ENCODE data around the gene ITGB1BP2.
"Not testable (repeated sequence)": the region's sequence is repeated elsewhere in the genome, so short reads cannot be mapped to it uniquely, and the experiment has no call there.

ITGB1BP2 gene

DNA sequence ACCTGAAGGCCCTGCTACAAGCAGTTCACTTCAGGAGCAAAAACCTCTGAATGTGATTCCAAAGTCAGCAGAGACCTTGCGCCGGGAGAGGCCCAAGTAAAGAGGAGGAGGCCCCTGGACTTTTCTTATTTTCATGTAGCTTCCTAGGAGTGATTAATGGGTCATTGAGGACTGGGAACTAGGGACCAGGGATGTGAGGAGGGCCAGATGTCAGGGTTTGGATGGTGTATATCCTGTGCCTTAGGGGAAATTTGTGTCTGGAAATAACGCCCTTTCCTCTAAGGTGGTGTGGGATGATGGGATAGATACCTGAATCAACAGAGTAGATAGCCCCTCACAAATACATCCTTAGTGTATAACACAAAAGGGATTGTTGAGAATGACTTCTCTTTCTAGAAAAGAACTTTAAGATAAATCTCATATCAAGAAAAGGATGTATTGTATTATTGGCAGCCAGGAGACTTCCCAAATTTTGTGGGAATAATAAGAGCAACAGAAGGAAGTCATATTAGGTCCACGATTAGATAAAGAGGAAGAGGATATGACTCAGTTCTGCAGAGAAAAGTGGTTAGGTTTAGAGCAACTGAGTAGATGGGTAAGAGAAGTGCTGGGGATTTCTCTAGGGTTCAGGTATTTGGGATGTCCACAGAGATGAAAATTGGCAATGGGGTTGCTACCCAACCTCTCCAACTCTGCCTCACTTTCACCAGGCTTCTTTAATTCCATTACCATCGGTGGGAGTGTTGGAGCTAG lies 1.1 kb downstream of the ITGB1BP2 start:
- DNase-seq (ENCODE audit: low read depth) = no peak

DNA sequence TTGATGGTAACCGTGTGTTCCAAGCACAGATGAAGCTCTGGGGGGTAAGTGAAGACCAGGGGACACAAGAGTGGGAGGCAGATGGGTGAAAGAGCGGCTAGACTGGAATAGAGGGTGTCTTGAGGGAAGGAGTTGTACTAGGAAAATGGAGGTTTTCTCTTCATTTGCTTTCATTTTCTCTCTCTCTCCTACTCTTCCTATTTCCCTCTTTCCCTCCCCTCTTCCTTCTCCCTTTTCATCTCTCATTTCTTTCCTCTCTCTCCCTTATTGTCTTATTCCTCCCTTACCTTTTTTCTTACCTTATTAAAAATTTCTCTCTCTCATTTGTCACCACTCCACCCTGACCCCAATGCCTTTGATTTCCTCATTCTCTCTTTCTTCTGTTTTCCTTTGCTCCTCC lies 3.0 kb downstream of the ITGB1BP2 start:
- no peak for DNase-seq (ENCODE audit: low read depth)

DNA sequence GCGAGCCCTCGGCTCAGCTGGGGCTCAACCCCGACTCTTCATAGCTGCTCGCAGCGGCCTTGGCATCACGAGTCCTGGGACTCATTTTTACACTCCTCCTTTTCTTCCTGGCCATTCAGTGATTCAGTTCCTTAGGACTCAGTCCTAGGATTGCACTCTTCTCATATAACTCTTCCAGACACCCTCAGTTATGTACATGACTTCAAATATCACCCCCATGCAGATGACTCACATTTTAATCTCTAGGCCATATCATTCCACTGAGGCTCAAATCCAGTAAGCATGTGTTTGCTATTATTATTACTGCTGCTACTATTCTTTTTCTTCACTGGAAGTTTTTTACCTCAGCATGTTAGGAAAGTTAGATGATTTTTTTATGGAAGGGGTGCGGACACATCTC lies 14.4 kb downstream of the ITGB1BP2 start:
- no peak for DNase-seq (ENCODE audit: low read depth)

DNA sequence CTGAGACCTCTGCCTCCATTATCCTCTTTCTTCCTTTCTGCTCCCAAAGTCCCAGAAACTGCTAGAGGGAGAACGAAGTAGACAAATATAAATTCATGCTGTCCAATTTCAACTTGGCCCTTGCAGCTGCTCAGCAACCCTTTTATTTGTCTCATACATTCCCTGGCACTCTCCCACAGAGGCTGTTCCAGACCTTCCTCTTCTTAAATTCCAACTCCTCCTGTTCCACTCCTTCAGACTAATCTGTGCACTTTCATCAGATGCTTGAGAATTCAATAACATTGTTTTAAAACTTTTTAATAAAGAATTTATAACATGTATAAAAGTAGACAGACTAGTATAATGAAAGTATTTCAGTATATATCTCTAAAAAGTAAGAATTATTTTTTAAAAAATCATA lies 15.4 kb downstream of the ITGB1BP2 start:
- not testable (repeated sequence) for DNase-seq (ENCODE audit: low read depth)

DNA sequence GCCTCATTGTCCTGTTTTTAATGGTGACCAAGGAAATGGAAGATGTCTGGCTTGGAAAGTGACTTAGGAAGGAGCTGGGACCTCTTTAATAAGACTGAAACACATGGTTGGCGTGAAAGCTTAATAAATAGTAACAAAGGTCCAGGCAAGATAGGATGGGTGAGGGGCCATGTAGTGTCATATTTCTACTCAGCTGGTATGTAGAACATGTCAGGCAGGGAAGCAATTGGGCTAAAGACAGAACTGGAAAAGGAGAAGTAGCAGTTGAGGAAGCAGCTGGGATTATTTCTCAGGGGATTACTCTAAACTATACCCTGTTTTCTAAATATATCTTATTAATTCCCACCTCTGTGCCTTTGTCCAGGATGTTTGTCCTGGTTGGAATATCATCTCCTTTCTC lies 18.6 kb downstream of the ITGB1BP2 start:
- no peak for DNase-seq (ENCODE audit: low read depth)

DNA sequence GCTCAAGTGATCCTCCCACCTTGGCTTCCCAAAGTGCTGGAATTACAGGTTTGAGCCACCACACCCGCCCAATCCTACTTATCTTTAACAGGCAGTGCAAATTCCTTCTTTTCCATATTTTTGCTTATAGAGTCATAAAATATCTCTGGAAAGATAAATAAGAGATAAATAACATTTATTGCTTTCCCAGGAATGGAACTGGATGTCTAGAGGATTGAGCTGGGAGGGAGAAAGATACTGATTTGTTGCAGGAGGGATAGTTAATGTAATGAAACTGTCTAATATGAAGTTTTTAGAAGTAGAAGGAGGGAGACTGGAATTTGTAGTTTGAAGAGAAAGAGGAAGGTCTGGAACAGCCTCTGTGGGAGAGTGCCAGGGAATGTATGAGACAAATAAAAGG lies 20.2 kb downstream of the ITGB1BP2 start:
- DNase-seq (ENCODE audit: low read depth) = no peak

DNA sequence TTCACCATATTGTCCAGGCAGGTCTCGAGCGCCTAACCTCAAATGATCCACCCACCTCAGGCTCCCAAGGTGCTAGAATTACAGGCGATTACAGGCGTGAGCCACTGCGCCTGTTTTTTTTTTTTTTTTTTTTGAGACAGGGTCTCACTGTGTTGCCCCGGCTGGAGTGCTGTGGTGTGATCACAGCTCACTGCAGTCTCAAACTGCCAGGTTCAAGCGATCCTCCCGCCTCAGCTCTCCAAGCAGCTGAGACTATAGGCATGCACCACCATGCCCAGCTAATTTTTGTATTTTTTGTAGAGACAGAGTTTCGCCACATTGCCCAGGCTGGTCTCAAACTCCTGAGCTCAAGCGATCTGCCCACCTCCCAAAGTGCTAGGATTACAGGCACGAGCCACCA lies 22.9 kb downstream of the ITGB1BP2 start:
- DNase-seq (ENCODE audit: low read depth) = not testable (repeated sequence)

DNA sequence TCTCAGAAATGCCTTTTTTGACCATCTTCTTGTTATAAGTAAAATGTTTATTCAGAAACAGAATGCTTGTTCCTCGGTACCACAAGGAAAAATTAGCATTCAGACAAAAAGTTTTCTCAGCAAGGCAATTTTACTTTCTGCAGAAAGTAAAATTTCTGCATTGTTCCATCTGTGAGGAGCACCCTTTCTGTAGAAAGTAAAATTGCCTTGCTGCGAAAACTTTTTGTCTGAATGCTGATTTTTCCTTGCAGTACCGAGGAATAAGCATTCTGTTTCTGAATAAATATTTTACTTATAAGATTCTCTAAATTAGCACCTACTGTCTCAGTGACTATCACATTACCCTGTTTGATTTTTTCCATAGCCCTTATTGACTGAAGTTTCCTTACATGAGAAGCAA lies 24.8 kb downstream of the ITGB1BP2 start:
- no peak for DNase-seq (ENCODE audit: low read depth)

DNA sequence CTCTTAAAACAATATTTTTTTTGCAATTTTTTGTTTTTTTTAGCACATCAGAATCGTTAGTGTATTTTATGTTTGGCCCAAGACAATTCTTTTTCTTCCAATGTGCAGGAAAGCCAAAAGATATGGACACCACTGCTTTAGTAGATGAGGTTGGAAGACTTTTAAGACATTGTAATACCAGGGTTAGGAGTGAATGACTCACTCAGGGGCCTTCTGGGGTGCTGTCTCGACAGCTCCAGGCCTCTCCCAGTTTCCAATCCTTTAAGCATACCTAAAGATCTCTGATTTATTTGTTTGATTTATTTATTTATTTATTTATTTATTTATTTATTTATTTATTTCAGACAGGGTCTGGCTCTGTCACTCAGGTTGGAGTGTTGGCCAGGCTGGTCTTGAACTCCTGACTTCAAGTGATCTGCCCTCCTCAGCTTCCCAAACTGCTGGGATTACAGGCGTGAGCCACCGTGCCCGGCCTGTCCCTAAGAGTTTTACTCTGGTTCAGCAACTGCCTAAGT lies 47.7 kb downstream of the ITGB1BP2 start:
- not testable (repeated sequence) for DNase-seq (ENCODE audit: low read depth)

DNA sequence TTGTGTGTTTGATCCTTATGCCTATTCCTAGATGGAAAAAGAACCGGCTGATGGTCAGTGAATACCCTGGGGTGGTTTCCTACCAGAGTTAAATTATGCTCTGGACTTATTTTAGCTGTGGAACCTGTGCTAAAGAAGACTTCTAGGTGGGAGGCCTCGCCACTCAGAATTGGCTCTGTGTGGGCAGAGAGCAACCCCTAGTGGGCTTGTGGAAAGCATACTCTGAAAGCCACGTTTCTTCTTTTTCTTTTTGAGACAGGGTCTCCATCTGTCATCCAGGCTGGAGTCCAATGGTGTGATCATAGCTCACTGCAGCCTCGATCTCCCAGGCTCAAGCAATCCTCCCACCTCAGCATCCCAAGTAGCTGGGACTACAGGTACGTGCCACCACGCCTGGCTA lies 48.3 kb downstream of the ITGB1BP2 start:
- not testable (repeated sequence) for DNase-seq (ENCODE audit: low read depth)

DNA sequence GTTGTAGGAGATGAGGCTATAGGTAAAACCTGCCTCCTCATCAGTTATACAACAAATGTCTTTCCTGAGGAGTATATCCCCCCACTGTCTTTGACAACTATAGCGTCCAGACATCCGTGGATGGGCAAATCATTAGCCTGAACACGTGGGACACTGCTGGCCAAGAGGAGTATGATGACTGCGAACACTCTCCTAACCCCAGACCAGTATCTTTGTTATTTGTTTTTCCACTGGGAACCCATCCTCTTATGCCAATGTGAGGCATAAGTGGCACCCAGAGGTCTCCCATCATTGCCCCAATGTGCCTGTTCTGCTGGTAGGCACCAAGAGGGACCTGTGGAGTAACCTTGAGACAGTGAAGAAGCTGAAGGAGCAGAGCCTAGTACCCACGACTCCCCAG lies 50.9 kb downstream of the ITGB1BP2 start:
- DNase-seq (ENCODE audit: low read depth) = not testable (repeated sequence)
